Peyer's patch (tissue), 4 donors: ENCODE results near the gene HYAL2.

ENCODE experiments used
- CTCF ChIP-seq, 6 experiments: fragments of 450-650 bp in 4 of 6; fragments of 200-600 bp in 2 of 6; sonication (generic) in 1 of 6; IDR thresholded peaks; one replicate each; pipeline ENCODE4 v1.5.1; 2017 to 2019; ENCODE audit warnings: antibody characterized with exemption in 6 of 6, mild to moderate bottlenecking in 3 of 6, moderate library complexity in 1 of 6
- POLR2A ChIP-seq, 2 donors: fragments of 450-650 bp; IDR thresholded peaks; one replicate each; pipeline ENCODE4 v1.5.1; 2017; ENCODE audit warnings: antibody characterized with exemption in 2 of 2, mild to moderate bottlenecking in 2 of 2, moderate library complexity in 2 of 2

- TF ChIP-seq CTCF (IDR thresholded peaks at IDR 0.05): no peak
- no peak for TF ChIP-seq POLR2A (IDR thresholded peaks at IDR 0.05)
These were observed 3.9 kb downstream of the HYAL2 start for GRCh38 chr3:50318615-50319014.
